Activated naive CD4-positive, alpha-beta T cell treated with anti-CD3 and anti-CD28 coated beads, Interleukin-2, amount 50 U/mL, for 16 hours (primary cell): ENCODE measurements around the gene SND1.
"Not testable (repeated sequence)": the region's sequence is repeated elsewhere in the genome, so short reads cannot be mapped to it uniquely, and the experiment has no call there.

Experiments
- DNase-seq: peaks from one replicate; pipeline ENCODE4 v3.0.0-alpha.2; 2020

The SND1 gene

GRCh38 chr7:127895814-127896280 is 243.9 kb downstream of the SND1 start:
- DNase-seq = no peak

- no peak for DNase-seq
Measured at GRCh38 chr7:127896659-127897058, 244.7 kb downstream of the SND1 start.

GRCh38 chr7:127897704-127898454 is 245.9 kb downstream of the SND1 start:
- DNase-seq = peak; percentile 29

GRCh38 chr7:127899411-127899810 is 247.4 kb downstream of the SND1 start:
- DNase-seq = no peak

GRCh38 chr7:127900141-127900540 is 248.1 kb downstream of the SND1 start:
- DNase-seq = no peak

GRCh38 chr7:127900732-127901685 is 249.0 kb downstream of the SND1 start:
- no peak for DNase-seq

- no peak for DNase-seq
Measured at GRCh38 chr7:127901895-127902703, 250.1 kb downstream of the SND1 start.

GRCh38 chr7:127902753-127903152 is 250.8 kb downstream of the SND1 start:
- not testable (repeated sequence) for DNase-seq

- no peak for DNase-seq
Measured at GRCh38 chr7:127903892-127904669, 252.1 kb downstream of the SND1 start.

- DNase-seq = no peak
Measured at GRCh38 chr7:127904670-127904985, 252.6 kb downstream of the SND1 start.

- no peak for DNase-seq
Measured at GRCh38 chr7:127905021-127905420, 253.0 kb downstream of the SND1 start.

GRCh38 chr7:127905491-127906330 is 253.7 kb downstream of the SND1 start:
- no peak for DNase-seq

- no peak for DNase-seq
Measured at GRCh38 chr7:127907110-127908040, 255.4 kb downstream of the SND1 start.

- no peak for DNase-seq
Measured at GRCh38 chr7:127908430-127909258, 256.6 kb downstream of the SND1 start.

- no peak for DNase-seq
Measured at GRCh38 chr7:127909424-127910152, 257.6 kb downstream of the SND1 start.

GRCh38 chr7:127910670-127911069 is 258.7 kb downstream of the SND1 start:
- no peak for DNase-seq

GRCh38 chr7:127911968-127912511 is 260.0 kb downstream of the SND1 start:
- DNase-seq = no peak

- no peak for DNase-seq
Measured at GRCh38 chr7:127912901-127913300, 260.9 kb downstream of the SND1 start.
